HepG2 (cell line): ENCODE measurements around the gene KCNAB1. TPM values are rescaled to one million over a fixed set of nuclear protein-coding genes. Genes with fewer than 3 reads are reported as not detected.

ENCODE experiments used
- ATAC-seq: fragments of 200-7000 bp; cut with Tn5 transposase; 3 replicates; pipeline ENCODE4 v1.9.1; 2020; ENCODE audit warnings: mild to moderate bottlenecking, moderate library complexity
- BruUV-seq: library from RNA; stranded (reverse); fragments of 400-500 nt; replicated peaks from 2 replicates; lab custom pipeline; 2021; lab: Mats Ljungman, UMichigan
- CTCF ChIA-PET: fragments of 300-600 bp; formaldehyde crosslinking; extraction: SDS; loops from one replicate; lab custom pipeline; 2021; ENCODE audit warnings: low total read pairs, inconsistent platforms, low intra/inter-chr PET ratio; lab: Yijun Ruan, JAX
- POLR2A ChIA-PET: fragments of 350-600 bp; sonication (Branson Sonifier 250); formaldehyde crosslinking; loops from one replicate; lab custom pipeline; 2020; ENCODE audit warnings: antibody characterized with exemption, inconsistent platforms; lab: Yijun Ruan, JAX
- DNase-seq: peaks from one replicate; pipeline ENCODE4 v3.0.0-alpha.2; 2015; ENCODE audit warnings: low spot score
- FAIRE-seq: peaks from 3 replicates; lab custom pipeline; 2011; peaks lifted over from hg19 to GRCh38; lab: Jason Lieb, UNC
- H2AFZ ChIP-seq: one replicate; pipeline ENCODE4 v1.6.1; 2011; ENCODE audit warnings: low read length, inconsistent platforms
- H3K27ac ChIP-seq: fragments of 300-600 bp; 3 replicates; pipeline ENCODE4 v1.8.0; 2011; ENCODE audit warnings: mixed run types, mild to moderate bottlenecking, mixed read lengths, low read length, inconsistent platforms; ENCODE audit not compliant: insufficient read depth; ENCODE audit errors: extremely low read length
- H3K27me3 ChIP-seq, 2 experiments: fragments of 200-600 bp in 1 of 2; 2 replicates in 1 of 2; 3 replicates in 1 of 2; pipeline versions ENCODE4 v1.6.0 to v1.8.0; 2011; ENCODE audit warnings: low read length in 2 of 2, mild to moderate bottlenecking in 2 of 2, moderate library complexity in 2 of 2, inconsistent platforms in 1 of 2; ENCODE audit not compliant: insufficient read depth in 2 of 2, control insufficient read depth in 1 of 2
- H3K36me3 ChIP-seq, 2 experiments: fragments of 200-600 bp in 1 of 2; replicated peaks in 1 of 2; 2 replicates in 1 of 2; 3 replicates in 1 of 2; pipeline versions ENCODE4 v1.5.1 to v1.8.0; 2011; ENCODE audit warnings: low read length in 2 of 2, inconsistent platforms in 1 of 2; ENCODE audit not compliant: insufficient read depth in 2 of 2, control insufficient read depth in 1 of 2
- H3K4me1 ChIP-seq: 2 replicates; pipeline ENCODE4 v1.5.1; 2012; ENCODE audit warnings: low read length, inconsistent platforms; ENCODE audit not compliant: insufficient read depth
- H3K4me2 ChIP-seq: 2 replicates; pipeline ENCODE4 v1.6.0; 2011; ENCODE audit warnings: low read depth, low read length, inconsistent platforms
- H3K4me3 ChIP-seq, 3 experiments: fragments of 200-600 bp in 1 of 3; sonication (generic), shearing (Covaris generic) in 1 of 3; replicated peaks in 1 of 3; 2 replicates each; pipeline ENCODE4 v1.5.1; 2011 to 2016; ENCODE audit warnings: low read length in 3 of 3, inconsistent platforms in 2 of 3, low read depth in 2 of 3, mild to moderate bottlenecking in 2 of 3, control low read depth in 1 of 3, mixed read lengths in 1 of 3; ENCODE audit not compliant: insufficient read depth in 1 of 3
- H3K79me2 ChIP-seq: one replicate; pipeline ENCODE4 v1.6.1; 2011; ENCODE audit warnings: low read length, inconsistent platforms; ENCODE audit not compliant: insufficient read depth
- H3K9ac ChIP-seq: 2 replicates; pipeline ENCODE4 v1.6.0; 2011; ENCODE audit warnings: mild to moderate bottlenecking, low read depth, low read length, inconsistent platforms; ENCODE audit not compliant: insufficient read depth
- H3K9me3 ChIP-seq: 2 replicates; pipeline ENCODE4 v1.5.1; 2012; ENCODE audit warnings: mild to moderate bottlenecking, low read length
- H4K20me1 ChIP-seq: 2 replicates; pipeline ENCODE4 v1.6.0; 2011; ENCODE audit warnings: inconsistent platforms, mild to moderate bottlenecking, low read length, moderate library complexity; ENCODE audit not compliant: insufficient read depth
- ATAD3A ChIP-seq: sonication (generic); formaldehyde crosslinking; IDR thresholded peaks from 2 replicates; pipeline ENCODE4 v1.4.0; 2020; ENCODE audit warnings: missing genetic modification reagents
- ATF7 ChIP-seq, 2 experiments: fragments of 450-650 bp in 1 of 2; sonication (generic) in 1 of 2; formaldehyde crosslinking in 1 of 2; IDR thresholded peaks; 2 replicates each; pipeline versions ENCODE4 v1.4.0 to v1.6.1; 2016 to 2020; ENCODE audit warnings: antibody characterized with exemption in 1 of 2, mild to moderate bottlenecking in 1 of 2, missing genetic modification reagents in 1 of 2
- HDAC6 ChIP-seq: fragments of 200-600 bp; sonication (generic); IDR thresholded peaks from 2 replicates; pipeline ENCODE4 v1.7.0; 2017; ENCODE audit warnings: mild to moderate bottlenecking, antibody characterized with exemption, low read length, low read depth
- NCOA5 ChIP-seq: sonication (generic); formaldehyde crosslinking; IDR thresholded peaks from 2 replicates; pipeline ENCODE4 v1.4.0; 2020; ENCODE audit warnings: missing genetic modification reagents
- SMARCE1 ChIP-seq: fragments of 450-650 bp; IDR thresholded peaks from 2 replicates; pipeline ENCODE4 v1.6.1; 2017; ENCODE audit warnings: borderline replicate concordance
- SMYD3 ChIP-seq: sonication (generic); formaldehyde crosslinking; IDR thresholded peaks from 2 replicates; pipeline ENCODE4 v1.8.1; 2023; ENCODE audit warnings: mild to moderate bottlenecking, missing genetic modification reagents
- STAG1 ChIP-seq: sonication (generic); formaldehyde crosslinking; IDR thresholded peaks from 2 replicates; pipeline ENCODE4 v1.4.0; 2020; ENCODE audit warnings: missing genetic modification reagents
- TEAD3 ChIP-seq: optimal IDR thresholded peaks from 2 replicates; pipeline ENCODE3; 2016; ENCODE audit warnings: borderline replicate concordance
- TOE1 ChIP-seq: sonication (generic); formaldehyde crosslinking; IDR thresholded peaks from 2 replicates; pipeline ENCODE4 v1.4.0; 2020; ENCODE audit warnings: mild to moderate bottlenecking, missing genetic modification reagents
- U2AF2 ChIP-seq: fragments of 200-400 bp; formaldehyde crosslinking; IDR thresholded peaks from 2 replicates; pipeline ENCODE4 v1.6.1; 2017; ENCODE audit warnings: low read depth, mild to moderate bottlenecking, low read length
- ZC3H4 ChIP-seq: sonication (generic); formaldehyde crosslinking; IDR thresholded peaks from 2 replicates; pipeline ENCODE4 v1.4.0; 2020; ENCODE audit warnings: missing genetic modification reagents, borderline replicate concordance
- ZNF589 ChIP-seq: sonication (generic); formaldehyde crosslinking; conservative IDR thresholded peaks from 2 replicates; pipeline ENCODE4 v1.8.0; 2022; ENCODE audit warnings: mild to moderate bottlenecking, moderate library complexity, missing genetic modification reagents
- ZNF850 ChIP-seq: sonication (generic); formaldehyde crosslinking; conservative IDR thresholded peaks from 2 replicates; pipeline ENCODE4 v1.9.0; 2021; ENCODE audit warnings: mild to moderate bottlenecking, missing genetic modification reagents
- ZSCAN29 ChIP-seq: sonication (generic); formaldehyde crosslinking; conservative IDR thresholded peaks from 2 replicates; pipeline ENCODE4 v1.4.0; 2020; ENCODE audit warnings: mild to moderate bottlenecking, missing genetic modification reagents
- WGBS: methylation state at CpG from one replicate; pipeline ENCODE4 v1.1.6; 2017; ENCODE audit warnings: low lambda C conversion rate; 5-methylcytosine and 5-hydroxymethylcytosine counted together
- in situ Hi-C: cut with HindIII; loops from 2 replicates; pipeline ENCODE4 v1.10.0; 2017; ENCODE audit warnings: low pct_unique_long_range_greater_than_20kb; ENCODE audit not compliant: extremely low pct_ligation_motif_present
- intact Hi-C: fragments of 100-400 bp; cut with micrococcal nuclease; formaldehyde crosslinking; loops from one replicate; pipeline ENCODE4 v1.10.0; 2022; ENCODE audit not compliant: unreplicated experiment
- polyA plus RNA-seq, 8 experiments: library from polyadenylated mRNA; depleted of rRNA in 3 of 8; stranded (reverse) in 7 of 8; unstranded in 1 of 8; fragments of >200 nt; fragmentation: Illumina TruSeq in 4 of 8; extraction: Trizol in 4 of 8; gene quantifications; 2 replicates each; pipeline versions ENCODE4 v1.2.1 to v1.2.3, GENCODE V29; 2011 to 2016; ENCODE audit warnings: low read depth in 4 of 8, missing spikeins in 1 of 8, mixed read lengths in 1 of 8; ENCODE audit not compliant: insufficient read depth in 1 of 8
- total RNA-seq, 5 experiments: library from RNA; depleted of rRNA; stranded (reverse); fragments of >200 nt; fragmentation: Illumina TruSeq; extraction: Trizol; gene quantifications; 2 replicates each; pipeline ENCODE4 v1.2.3, GENCODE V29; 2016; ENCODE audit warnings: low read depth in 1 of 5

KCNAB1 gene
- total and polyA plus RNA-seq, 2 of the 13 experiments (the other 11 are each of a cell fraction or from before 2014, with no cell fraction given) = not detected

DNA sequence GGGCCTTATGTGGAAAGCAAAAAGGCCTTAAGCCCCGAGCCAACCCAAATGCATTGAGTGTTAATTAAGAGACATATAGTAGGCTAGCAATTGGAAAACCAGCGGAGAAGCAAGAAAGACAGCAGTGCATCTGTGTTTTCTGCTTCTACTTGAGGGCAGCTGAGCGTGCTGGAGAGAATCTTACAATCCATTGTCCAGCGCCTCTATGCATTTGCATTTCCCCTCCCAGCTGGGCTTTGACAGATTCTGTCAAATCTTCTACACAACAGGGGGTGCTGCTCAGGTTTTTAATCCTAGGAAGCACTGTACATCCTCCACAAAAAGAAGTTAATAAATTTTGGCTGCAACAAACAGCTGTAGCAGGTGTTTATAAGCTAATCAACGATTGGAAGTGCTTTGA, 410.6 kb downstream of the KCNAB1 start (continued):
- TF ChIP-seq NCOA5 (CRISPR knock-in tag) = no peak

DNA sequence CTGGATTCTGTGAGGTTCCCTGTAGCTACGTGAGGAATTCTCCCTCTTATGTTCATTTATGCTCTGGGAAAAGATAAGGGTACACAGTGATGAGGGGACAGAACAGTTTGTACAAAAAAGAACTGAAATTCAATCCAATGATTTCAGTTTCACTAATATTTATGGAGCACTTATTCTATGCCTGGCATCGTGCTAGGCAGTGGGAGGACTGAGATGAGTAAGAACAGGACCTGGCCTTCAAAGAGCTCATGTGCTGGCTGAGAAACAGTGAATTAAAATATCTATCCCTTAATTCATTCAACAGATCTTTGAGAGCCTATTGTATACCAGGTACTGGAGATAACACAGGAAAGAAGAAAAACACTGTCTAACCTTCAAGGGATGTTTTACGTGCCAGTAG, 412.4 kb downstream of the KCNAB1 start:
- Histone ChIP-seq H3K36me3 (no peaks in the 10 kb centered on the region), H3K4me3 (no peak overlapping the region), H4K20me1 (no peaks in the 10 kb centered on the region), H3K4me2 (no peak overlapping the region), H2AFZ (no peak overlapping the region), H3K79me2 (no peaks in the 10 kb centered on the region), H3K27me3 (no peaks in the 10 kb centered on the region), H3K27ac (no peak overlapping the region), H3K4me1 (peaks cover 49% of the 10 kb centered on the region), H3K9me3 (no peaks in the 10 kb centered on the region), H3K9ac (no peak overlapping the region)
- TF ChIP-seq ATF7 (IDR thresholded peaks at IDR 0.05) (no peak), ATF7 (CRISPR knock-in tag; IDR thresholded peaks at IDR 0.05) (no peak), ZNF850 (CRISPR knock-in tag) (no peak), U2AF2 (no peak), HDAC6 (no peak), TOE1 (CRISPR knock-in tag) (no peak), ZNF589 (CRISPR knock-in tag) (no peak), SMARCE1 (no peak), SMYD3 (CRISPR knock-in tag) (no peak), ZSCAN29 (CRISPR knock-in tag) (no peak), TEAD3 (CRISPR knock-in tag) (no peak), STAG1 (no peak), ATAD3A (CRISPR knock-in tag) (no peak), ZC3H4 (CRISPR knock-in tag) (no peak)
- intact Hi-C loops (no loop called here), in situ Hi-C loops (no loop called here)
- POLR2A ChIA-PET = no interaction called here
- no peak for ATAC-seq
- DNase-seq = no peak
- CTCF ChIA-PET = no interaction called here
- no TSS peak for BruUV-seq
- 64% methylated on average over 3 of the region's 3 CpGs for WGBS
- no peak for FAIRE-seq
